K562 (cell line): Measurements from ENCODE around the gene PRR11. TPM values are rescaled to one million over a fixed set of nuclear protein-coding genes. Genes with fewer than 3 reads are reported as not detected.
A peak's percentile ranks its signal among the peaks of the same experiment; 100 is the strongest.

Source experiments
- ATF6 ChIP-seq: sonication (generic); formaldehyde crosslinking; IDR thresholded peaks from 2 replicates; pipeline ENCODE4 v1.4.0; 2020; ENCODE audit warnings: mild to moderate bottlenecking, missing genetic modification reagents
- C11orf30 ChIP-seq: fragments of 450-650 bp; IDR thresholded peaks from 2 replicates; pipeline ENCODE4 v1.6.1; 2016; ENCODE audit warnings: low read depth, mild to moderate bottlenecking
- CLOCK ChIP-seq: fragments of 250-450 bp; sonication (Bioruptor Pico); IDR thresholded peaks from 2 replicates; pipeline ENCODE4 v1.4.0; 2020; ENCODE audit warnings: mild to moderate bottlenecking, moderate library complexity, borderline replicate concordance
- FOXM1 ChIP-seq, 2 experiments: fragments of 450-650 bp in 1 of 2; sonication (generic) in 1 of 2; formaldehyde crosslinking in 1 of 2; IDR thresholded peaks; 2 replicates each; pipeline versions ENCODE4 v1.6.1 to v1.9.0; 2017 to 2022; ENCODE audit warnings: low read depth in 2 of 2, mild to moderate bottlenecking in 2 of 2, missing genetic modification reagents in 1 of 2, moderate library complexity in 1 of 2
- FOXO4 ChIP-seq: fragments of 450-650 bp; formaldehyde crosslinking; IDR thresholded peaks from 2 replicates; pipeline ENCODE4 v1.4.0; 2020; ENCODE audit warnings: mild to moderate bottlenecking, moderate library complexity
- HDAC3 ChIP-seq: fragments of 450-650 bp; IDR thresholded peaks from 2 replicates; pipeline ENCODE4 v1.6.1; 2018; ENCODE audit warnings: borderline replicate concordance, mild to moderate bottlenecking, moderate library complexity; ENCODE audit not compliant: partially characterized antibody
- HDGF ChIP-seq: fragments of 450-650 bp; IDR thresholded peaks from 2 replicates; pipeline ENCODE4 v1.6.1; 2016
- HSF4 ChIP-seq: fragments of 250-450 bp; sonication (Bioruptor Pico); IDR thresholded peaks from 2 replicates; pipeline ENCODE4 v2.1.2; 2022; ENCODE audit warnings: mild to moderate bottlenecking, moderate library complexity, borderline replicate concordance
- OTX1 ChIP-seq: fragments of 450-650 bp; formaldehyde crosslinking; IDR thresholded peaks from 2 replicates; pipeline ENCODE4 v1.4.0; 2022; ENCODE audit warnings: mild to moderate bottlenecking
- POLR3A ChIP-seq: IDR thresholded peaks from 2 replicates; pipeline ENCODE4 v1.6.1; 2011; ENCODE audit warnings: borderline replicate concordance, mild to moderate bottlenecking, moderate library complexity; ENCODE audit not compliant: insufficient read length, insufficient read depth; ENCODE audit errors: extremely low read depth
- RBBP5 ChIP-seq: fragments of 200-600 bp; sonication (generic); IDR thresholded peaks from 2 replicates; pipeline ENCODE4 v1.6.1; 2012; ENCODE audit warnings: borderline replicate concordance, mild to moderate bottlenecking, low read length, control low read depth, inconsistent platforms; ENCODE audit not compliant: insufficient read depth, poor library complexity, severe bottlenecking
- RNF219 ChIP-seq: fragments of 250-450 bp; sonication (Bioruptor Pico); IDR thresholded peaks from 2 replicates; pipeline ENCODE4 v1.5.0; 2022; ENCODE audit warnings: mild to moderate bottlenecking
- SREBF1 ChIP-seq: fragments of 150-350 bp; IDR thresholded peaks from 2 replicates; pipeline ENCODE4 v1.6.1; 2014; ENCODE audit warnings: antibody characterized with exemption, low read depth, low read length, borderline replicate concordance
- TAF1 ChIP-seq: IDR thresholded peaks from 2 replicates; pipeline ENCODE4 v1.6.1; 2011; ENCODE audit warnings: mild to moderate bottlenecking, low read length, moderate library complexity; ENCODE audit not compliant: insufficient read depth, control insufficient read depth, severe bottlenecking; ENCODE audit errors: extremely low read depth
- ZNF140 ChIP-seq: fragments of 250-450 bp; sonication (Bioruptor Pico); IDR thresholded peaks from 2 replicates; pipeline ENCODE4 v1.8.0; 2021; ENCODE audit warnings: moderate library complexity, mild to moderate bottlenecking, inconsistent platforms
- ZNF224 ChIP-seq: sonication (generic); formaldehyde crosslinking; IDR thresholded peaks from 2 replicates; pipeline ENCODE4 v1.8.0; 2022; ENCODE audit warnings: mild to moderate bottlenecking, missing genetic modification reagents
- ZNF431 ChIP-seq: sonication (generic); formaldehyde crosslinking; IDR thresholded peaks from 2 replicates; pipeline ENCODE4 v1.8.0; 2022; ENCODE audit warnings: mild to moderate bottlenecking, missing genetic modification reagents
- polyA plus RNA-seq, 8 experiments: library from polyadenylated mRNA; depleted of rRNA in 4 of 8; stranded (reverse) in 5 of 8; unstranded in 3 of 8; fragments of >200 nt; fragmentation: Nextera tagmentation in 2 of 8; fragmentation: Illumina TruSeq in 1 of 8; extraction: Ambion mirVana in 2 of 8; extraction: Trizol in 1 of 8; gene quantifications; 2 replicates each; pipeline versions ENCODE4 v1.2.1 to v1.2.3, GENCODE V29; 2011 to 2014; ENCODE audit warnings: inconsistent platforms in 1 of 8, missing spikeins in 1 of 8
- total RNA-seq, 7 experiments: library from RNA; depleted of rRNA in 6 of 7; stranded (reverse); fragments of >200 nt in 6 of 7; fragmentation: Illumina TruSeq in 2 of 7; extraction: Trizol in 2 of 7; gene quantifications; 2 replicates each; pipeline versions ENCODE4 v1.2.1 to v1.2.3, GENCODE V29; 2011 to 2021; ENCODE audit warnings: low replicate concordance in 1 of 7

PRR11 gene
- total and polyA plus RNA-seq, 9 of the 15 experiments (the other 6 are each of a cell fraction or from before 2014, with no cell fraction given), result 13.3 to 75.2 (median 46.4) TPM

- TF ChIP-seq HSF4 (CRISPR knock-in tag) (no peak), ZNF431 (CRISPR knock-in tag) (no peak), HDAC3 (no peak), RNF219 (CRISPR knock-in tag) (no peak), ATF6 (CRISPR knock-in tag) (no peak), POLR3A (no peak), C11orf30 (no peak), CLOCK (CRISPR knock-in tag) (no peak), ZNF224 (CRISPR knock-in tag) (no peak), FOXM1 (IDR thresholded peaks at IDR 0.05; ENCODE audit: low read depth) (peak; percentile 100), FOXM1 (CRISPR knock-in tag; IDR thresholded peaks at IDR 0.05; ENCODE audit: low read depth) (peak; percentile 98; the same call in 1 of the 2 replicates), SREBF1 (no peak), HDGF (no peak), ZNF140 (CRISPR knock-in tag) (no peak), TAF1 (peak; percentile 91), FOXO4 (CRISPR knock-in tag) (no peak), RBBP5 (no peak), OTX1 (CRISPR knock-in tag) (no peak)
Measured at GRCh38 chr17:59155439-59156177, at the start of gene PRR11 (continued).
